ENCODE data around the gene FERMT2. TPM values are rescaled to one million over a fixed set of nuclear protein-coding genes. Genes with fewer than 3 reads are reported as not detected.

Gene FERMT2
- total and polyA plus RNA-seq, 2 experiments from 2014 or later: 68.8 to 79.8 TPM

- no peaks in the 10 kb centered on the region for H3K27me3 ChIP-seq
- H3K36me3 ChIP-seq: no peaks in the 10 kb centered on the region
- no peak for DNase-seq (ENCODE audit: low read depth in 1 of 2, low spot score in 1 of 2)
- TF ChIP-seq CTCF (IDR thresholded peaks at IDR 0.05; ENCODE audit: low read depth, low read length): no peak
- no peaks in the 10 kb centered on the region for H3K9me3 ChIP-seq (ENCODE audit: low read depth)
- H3K4me3 ChIP-seq: no peak overlapping the region
- H3K27ac ChIP-seq: no peak overlapping the region
- peaks cover 25% of the 10 kb centered on the region for H3K4me1 ChIP-seq (ENCODE audit: low read depth)
These were observed 11.4 kb downstream of the FERMT2 start for GRCh38 chr14:52939427-52939826.

GRCh38 chr14:52937869-52938268 is 13.0 kb downstream of the FERMT2 start:
- Histone ChIP-seq H3K4me1 (ENCODE audit: low read depth) (peaks cover 28% of the 10 kb centered on the region), H3K27ac (peak overlapping the region; percentile 53), H3K36me3 (no peaks in the 10 kb centered on the region), H3K4me3 (no peak overlapping the region), H3K27me3 (no peaks in the 10 kb centered on the region), H3K9me3 (ENCODE audit: low read depth) (no peaks in the 10 kb centered on the region)
- TF ChIP-seq CTCF (IDR thresholded peaks at IDR 0.05; ENCODE audit: low read depth, low read length): no peak
- DNase-seq (ENCODE audit: low read depth in 1 of 2, low spot score in 1 of 2): no peak

- Histone ChIP-seq H3K27ac (peak overlapping the region; percentile 53), H3K4me3 (no peak overlapping the region), H3K27me3 (no peaks in the 10 kb centered on the region), H3K9me3 (ENCODE audit: low read depth) (no peaks in the 10 kb centered on the region), H3K36me3 (no peaks in the 10 kb centered on the region), H3K4me1 (ENCODE audit: low read depth) (peaks cover 28% of the 10 kb centered on the region)
- no peak for DNase-seq (ENCODE audit: low read depth in 1 of 2, low spot score in 1 of 2)
- TF ChIP-seq CTCF (IDR thresholded peaks at IDR 0.05; ENCODE audit: low read depth, low read length): no peak
These were observed 13.5 kb downstream of the FERMT2 start for GRCh38 chr14:52937306-52937705.

- TF ChIP-seq CTCF (IDR thresholded peaks at IDR 0.05; ENCODE audit: low read depth, low read length): no peak
- DNase-seq (ENCODE audit: low read depth in 1 of 2, low spot score in 1 of 2): no peak
These were observed 14.4 kb downstream of the FERMT2 start for GRCh38 chr14:52936437-52936836.

GRCh38 chr14:52935833-52936232 is 15.0 kb downstream of the FERMT2 start:
- no peak for TF ChIP-seq CTCF (IDR thresholded peaks at IDR 0.05; ENCODE audit: low read depth, low read length)
- H3K27me3 ChIP-seq: no peaks in the 10 kb centered on the region
- H3K36me3 ChIP-seq: no peaks in the 10 kb centered on the region
- no peak overlapping the region for H3K4me3 ChIP-seq
- H3K27ac ChIP-seq: peak overlapping the region; percentile 11
- no peak for DNase-seq (ENCODE audit: low read depth in 1 of 2, low spot score in 1 of 2)
- H3K4me1 ChIP-seq (ENCODE audit: low read depth): peaks cover 28% of the 10 kb centered on the region
- no peaks in the 10 kb centered on the region for H3K9me3 ChIP-seq (ENCODE audit: low read depth)

More at GRCh38 chr14:52936437-52936836, 14.4 kb downstream of the FERMT2 start:
- peaks cover 28% of the 10 kb centered on the region for H3K4me1 ChIP-seq (ENCODE audit: low read depth)
- H3K4me3 ChIP-seq: no peak overlapping the region
- H3K36me3 ChIP-seq: no peaks in the 10 kb centered on the region
- H3K27ac ChIP-seq: no peak overlapping the region
- H3K9me3 ChIP-seq (ENCODE audit: low read depth): no peaks in the 10 kb centered on the region
- no peaks in the 10 kb centered on the region for H3K27me3 ChIP-seq

GRCh38 chr14:52934762-52935161 is 16.1 kb downstream of the FERMT2 start:
- Histone ChIP-seq H3K4me3 (no peak overlapping the region), H3K27ac (no peak overlapping the region), H3K27me3 (no peaks in the 10 kb centered on the region), H3K4me1 (ENCODE audit: low read depth) (peaks cover 28% of the 10 kb centered on the region), H3K36me3 (no peaks in the 10 kb centered on the region), H3K9me3 (ENCODE audit: low read depth) (no peaks in the 10 kb centered on the region)
- no peak for TF ChIP-seq CTCF (IDR thresholded peaks at IDR 0.05; ENCODE audit: low read depth, low read length)
- DNase-seq (ENCODE audit: low read depth in 1 of 2, low spot score in 1 of 2): no peak

All from cardiac muscle cell (in vitro differentiated cells and primary cell).